ENCODE measurements around the gene PGAM2.

Gene PGAM2

GRCh38 chr7:44082541-44083207 is 17.3 kb upstream of the PGAM2 start:
- DNase-seq = peak; percentile 95

- peak; percentile 66 for DNase-seq
Observed at GRCh38 chr7:44081266-44081748, 15.9 kb upstream of the PGAM2 start.

- DNase-seq = no peak
Observed at GRCh38 chr7:44080686-44081265, 15.4 kb upstream of the PGAM2 start.

DNA sequence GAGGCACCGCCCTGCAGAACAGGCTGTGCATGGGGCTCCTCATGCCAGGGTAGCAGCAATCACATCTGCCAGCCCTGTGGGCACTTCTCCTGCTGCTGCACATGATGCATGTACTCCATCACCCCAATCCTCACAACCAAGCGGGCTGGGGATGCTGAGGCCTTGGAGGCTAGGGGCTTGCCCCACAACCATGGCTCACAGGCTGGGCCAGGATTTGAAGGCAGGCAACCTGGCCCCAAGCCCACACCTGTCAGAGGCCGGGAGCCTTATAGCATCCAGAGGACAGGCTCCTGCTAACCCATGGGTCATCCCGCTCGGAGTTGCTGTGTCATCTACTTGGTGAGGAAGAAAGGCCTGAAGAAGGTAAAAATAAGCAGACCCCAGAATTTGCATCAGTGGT is 14.8 kb upstream of the PGAM2 start:
- no peak for DNase-seq

DNA sequence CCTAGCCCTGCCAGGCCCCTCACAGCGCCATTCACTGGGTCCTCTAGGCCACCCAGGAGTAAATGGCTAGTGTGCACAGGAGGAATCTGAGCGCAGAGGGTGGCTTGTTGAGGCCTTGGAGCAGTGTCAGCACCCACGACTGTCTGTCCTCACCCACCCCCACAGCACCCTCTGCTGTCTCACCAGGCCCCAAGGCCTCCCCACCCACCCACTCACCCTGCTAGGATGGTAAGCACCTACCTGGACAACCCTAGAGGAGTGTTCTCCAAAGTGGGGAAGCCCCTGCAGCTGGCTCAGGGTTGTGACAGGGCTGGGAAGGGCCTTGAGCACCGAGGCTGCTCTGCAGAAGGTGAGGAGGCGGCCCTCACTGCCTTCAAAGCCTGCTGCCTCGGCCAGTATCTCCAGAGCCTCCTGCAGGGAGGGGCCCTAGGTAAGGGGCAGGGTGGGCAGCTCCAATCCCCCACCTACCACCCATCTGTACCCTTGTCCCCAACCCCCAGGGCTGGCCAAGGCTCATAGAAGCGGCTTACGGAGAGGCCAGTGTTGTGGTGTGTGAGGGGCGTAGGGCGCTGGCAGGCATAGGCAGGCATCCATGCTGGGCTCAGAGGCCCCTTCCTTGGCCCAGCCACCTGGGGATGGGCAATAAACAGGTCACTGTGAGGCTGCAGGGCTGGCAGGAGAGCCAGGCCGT is 14.1 kb upstream of the PGAM2 start:
- no peak for DNase-seq

DNA sequence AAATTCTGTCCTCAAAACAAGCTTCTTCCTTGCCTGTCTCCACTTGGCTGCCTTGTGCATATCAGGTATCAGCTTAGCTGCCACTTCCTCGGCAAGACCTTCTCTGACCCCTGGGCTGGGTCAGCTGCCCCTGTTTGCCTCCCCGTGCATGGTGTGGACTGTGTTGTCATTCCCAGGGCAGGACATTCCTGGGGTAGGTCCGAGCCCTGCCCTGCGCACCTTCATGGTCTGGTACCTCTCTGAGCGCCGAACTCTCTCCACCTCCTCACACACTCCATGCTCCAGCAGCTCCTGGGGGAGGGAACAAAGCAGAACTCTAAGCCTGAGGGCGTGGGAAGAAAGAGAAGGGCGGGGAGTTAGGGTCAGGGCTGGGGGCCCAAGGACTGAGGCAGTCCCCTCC is 13.2 kb upstream of the PGAM2 start:
- DNase-seq = no peak

DNA sequence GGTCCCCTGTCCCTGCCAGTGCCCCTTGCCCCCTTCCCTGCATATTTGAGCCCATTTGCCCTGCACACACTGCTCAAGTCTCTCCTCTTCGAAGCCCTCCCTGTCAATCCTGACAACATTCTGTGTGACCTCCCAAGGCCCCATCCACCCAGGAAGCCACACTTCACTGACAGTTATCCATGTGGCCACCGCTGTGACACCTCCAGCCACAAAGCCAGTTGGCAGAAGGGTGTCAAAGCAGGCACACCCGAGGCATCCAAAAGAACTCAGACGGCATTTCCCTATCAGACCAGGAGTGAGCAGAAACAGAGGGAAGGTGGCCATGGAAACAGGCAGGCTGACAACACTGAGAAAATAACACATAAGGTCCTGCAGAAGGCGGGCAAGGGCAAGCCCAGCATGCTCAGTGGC is 12.3 kb upstream of the PGAM2 start:
- DNase-seq = no peak

- no peak for DNase-seq
Observed at GRCh38 chr7:44077061-44077460, 11.7 kb upstream of the PGAM2 start.

GRCh38 chr7:44076101-44076895 is 10.9 kb upstream of the PGAM2 start:
- no peak for DNase-seq

DNA sequence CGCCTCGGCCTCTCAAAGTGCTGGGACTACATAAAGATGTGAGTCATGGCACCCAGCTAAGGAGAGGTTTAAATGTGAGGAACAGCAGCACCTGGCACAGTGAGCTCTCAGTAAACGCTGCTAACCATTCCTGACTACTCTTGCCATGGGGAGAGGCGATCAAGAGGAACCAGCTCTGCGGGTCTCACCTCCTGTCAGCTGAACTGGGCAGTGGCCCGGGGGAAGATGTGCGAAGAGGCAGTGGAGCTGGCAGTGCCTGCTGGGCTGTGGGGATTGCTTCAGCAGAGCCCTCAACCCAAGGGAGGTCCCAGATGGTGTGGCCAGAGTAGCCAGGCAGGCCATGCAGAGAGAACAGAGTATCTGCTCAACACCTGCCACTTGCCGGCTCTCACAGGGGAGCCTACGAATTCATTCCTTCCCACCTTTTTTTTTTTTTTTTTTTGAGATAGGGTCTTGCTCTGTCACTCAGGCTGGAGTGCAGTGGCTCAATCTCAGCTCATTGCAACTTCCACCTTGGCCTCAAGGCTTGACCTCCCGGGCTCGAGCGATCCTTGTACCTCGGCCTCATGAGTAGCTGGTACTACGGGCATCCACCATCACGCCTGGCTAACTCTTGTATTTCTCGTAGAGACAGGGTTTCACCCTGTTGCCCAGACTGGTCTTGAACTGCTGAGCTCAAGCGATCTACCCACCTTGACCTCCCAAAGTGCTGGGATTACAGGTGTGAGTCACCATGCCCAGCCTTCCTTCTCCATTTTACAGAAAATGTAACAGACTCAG is 10.1 kb upstream of the PGAM2 start:
- DNase-seq = no peak

DNA sequence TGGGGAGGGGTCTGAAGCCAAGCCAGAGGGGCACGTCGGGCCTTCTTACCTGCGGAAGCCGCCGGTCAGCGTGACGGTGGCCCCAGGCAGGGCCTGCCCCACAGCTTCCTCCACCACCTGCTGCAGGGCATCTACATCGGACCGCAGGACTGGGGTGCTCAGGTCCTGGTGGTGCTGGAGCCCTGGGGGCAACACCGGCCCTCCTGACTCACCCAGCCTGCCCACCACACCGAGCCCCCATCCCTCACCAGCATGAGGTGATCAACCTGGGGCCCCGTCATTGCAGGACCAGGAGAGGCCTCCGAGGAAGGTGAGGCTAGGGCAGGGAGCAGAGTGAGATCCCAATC is 9.0 kb upstream of the PGAM2 start:
- DNase-seq = no peak

DNA sequence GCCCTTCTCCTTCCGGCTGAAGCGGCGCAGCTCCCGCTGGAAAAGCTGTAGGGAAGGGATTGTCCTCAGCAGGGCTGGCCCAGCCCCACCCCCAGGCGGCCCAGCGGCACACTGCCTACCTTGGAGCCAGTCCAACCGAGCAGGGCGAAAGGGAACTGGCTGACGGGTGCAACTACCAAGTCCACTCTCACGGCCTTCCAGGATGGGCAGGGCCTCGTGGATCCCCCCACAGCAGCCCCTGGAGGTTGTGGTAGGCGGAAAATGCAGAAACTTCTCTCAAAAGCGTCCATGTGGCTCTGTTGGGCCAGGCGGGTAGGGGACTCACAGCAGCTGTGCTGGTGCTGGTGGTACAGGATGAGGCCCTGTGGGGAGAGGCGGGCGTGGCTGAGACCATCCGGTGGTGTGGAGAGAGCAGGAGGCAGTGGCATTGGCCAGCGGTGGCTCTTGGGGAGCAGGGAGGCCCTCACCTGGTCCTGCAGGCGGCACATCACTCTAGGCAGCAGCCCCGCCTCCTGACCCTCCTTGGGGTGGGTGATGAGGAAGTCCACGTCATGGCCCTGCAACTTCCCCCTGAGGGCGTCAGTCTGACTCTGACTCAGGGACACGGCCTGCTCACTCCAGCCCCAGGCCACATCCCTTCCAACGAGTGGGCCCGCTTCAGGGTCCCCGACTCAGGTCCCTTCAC is 8.4 kb upstream of the PGAM2 start:
- peak; percentile 77 for DNase-seq

DNA sequence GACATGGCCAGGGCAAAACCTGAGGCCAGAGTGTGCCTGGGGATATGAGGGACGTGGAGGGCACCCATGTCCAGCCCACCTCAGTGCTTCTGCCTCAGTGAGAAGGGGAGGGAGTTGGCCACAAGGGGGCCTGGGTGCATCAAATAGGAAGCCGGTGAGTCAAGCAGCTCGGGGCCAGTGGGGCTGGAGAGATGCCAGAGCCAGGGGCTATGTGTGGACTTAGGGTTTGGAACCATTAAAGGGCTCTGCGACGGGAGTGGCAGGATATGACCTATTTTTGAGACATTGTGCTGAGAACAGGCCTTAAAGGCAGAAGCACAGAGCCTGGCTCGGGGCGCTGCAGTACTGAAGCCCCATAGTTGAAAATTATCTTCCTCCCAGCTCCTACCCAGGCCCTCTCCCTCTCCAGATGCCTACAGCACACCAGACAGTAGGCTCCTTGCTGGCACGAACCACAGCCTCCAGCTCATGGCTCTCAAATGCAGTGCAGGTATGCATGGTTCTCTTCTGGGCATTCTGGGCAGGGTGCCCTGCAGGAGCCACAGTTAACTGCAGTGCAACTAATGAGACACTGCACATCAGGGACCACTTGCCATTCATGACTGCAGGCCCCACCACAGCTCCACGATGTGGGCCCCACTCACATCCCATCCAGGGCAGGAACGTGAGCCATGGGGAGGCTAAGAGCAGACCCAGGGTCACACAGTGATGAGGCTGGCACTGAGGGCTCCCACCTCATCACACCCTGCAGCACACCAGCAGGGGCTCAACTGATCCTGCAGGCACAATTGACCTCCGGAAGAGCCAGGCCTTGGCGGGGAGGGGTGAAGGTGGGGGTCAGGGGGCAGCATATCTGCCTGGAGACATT is 7.2 kb upstream of the PGAM2 start:
- no peak for DNase-seq

GRCh38 chr7:44071726-44072363 is 6.5 kb upstream of the PGAM2 start:
- no peak for DNase-seq

DNA sequence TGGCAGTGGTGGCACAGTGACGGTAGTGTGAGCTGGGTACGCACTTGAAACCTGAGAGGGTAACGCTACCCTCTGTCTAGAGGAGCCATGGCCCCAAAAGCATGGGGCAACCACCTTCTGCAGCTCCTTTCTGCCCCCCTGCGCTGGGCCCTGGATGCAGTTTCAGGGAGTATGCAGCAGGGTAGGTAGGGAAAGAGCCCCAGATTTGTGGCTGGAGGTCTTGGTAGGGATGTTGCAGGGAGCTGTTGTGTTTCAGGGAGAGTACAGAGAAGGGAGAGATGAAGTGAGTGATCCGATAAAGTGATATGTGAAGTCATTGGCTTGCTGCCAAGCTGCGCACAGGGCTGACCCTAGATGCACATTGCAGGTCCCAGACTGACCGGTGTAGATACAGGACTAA is 2.7 kb upstream of the PGAM2 start:
- DNase-seq = no peak

DNA sequence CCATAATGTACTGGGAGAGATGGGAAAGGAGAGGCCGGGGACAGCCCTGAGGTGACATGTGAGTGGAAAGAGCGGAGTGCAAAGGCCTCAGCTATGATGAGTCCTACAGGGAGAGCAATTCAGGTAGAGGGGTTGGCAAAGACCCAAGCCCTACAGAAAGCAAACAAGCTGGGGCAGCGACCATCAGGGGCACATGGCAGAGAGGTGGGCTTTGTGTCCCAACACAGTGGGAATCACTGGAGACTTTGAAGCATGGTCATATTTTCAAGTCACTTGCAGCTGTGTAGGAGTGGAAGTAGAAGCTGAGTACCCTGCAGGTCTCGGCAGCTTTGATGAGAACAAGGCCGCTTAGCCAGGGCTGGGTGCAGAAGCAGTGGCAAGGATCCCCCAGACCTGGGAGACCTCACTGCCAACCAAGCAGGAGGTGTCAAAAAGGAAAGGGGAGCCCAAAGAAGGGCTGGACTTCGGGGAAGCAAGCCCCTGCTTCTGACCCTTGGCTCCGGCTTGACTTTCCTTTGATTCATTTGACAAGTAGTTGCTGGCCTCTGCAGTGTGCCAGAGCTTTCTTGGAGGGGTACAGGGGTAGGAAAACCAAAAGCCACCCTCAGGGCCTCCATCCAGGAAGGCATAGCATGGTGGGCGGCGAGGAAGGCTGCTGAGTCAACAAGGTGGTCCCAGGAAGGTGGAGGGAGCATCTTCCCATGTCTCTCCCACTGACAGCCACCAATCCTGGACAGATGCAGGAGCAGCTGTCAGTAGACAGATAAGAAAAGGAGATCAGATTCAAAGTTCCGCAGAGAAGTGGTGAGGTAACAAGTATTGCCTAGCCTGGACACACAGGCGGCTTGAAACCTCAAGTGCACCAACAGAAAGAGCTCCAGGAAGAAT is 1.9 kb upstream of the PGAM2 start:
- no peak for DNase-seq

DNA sequence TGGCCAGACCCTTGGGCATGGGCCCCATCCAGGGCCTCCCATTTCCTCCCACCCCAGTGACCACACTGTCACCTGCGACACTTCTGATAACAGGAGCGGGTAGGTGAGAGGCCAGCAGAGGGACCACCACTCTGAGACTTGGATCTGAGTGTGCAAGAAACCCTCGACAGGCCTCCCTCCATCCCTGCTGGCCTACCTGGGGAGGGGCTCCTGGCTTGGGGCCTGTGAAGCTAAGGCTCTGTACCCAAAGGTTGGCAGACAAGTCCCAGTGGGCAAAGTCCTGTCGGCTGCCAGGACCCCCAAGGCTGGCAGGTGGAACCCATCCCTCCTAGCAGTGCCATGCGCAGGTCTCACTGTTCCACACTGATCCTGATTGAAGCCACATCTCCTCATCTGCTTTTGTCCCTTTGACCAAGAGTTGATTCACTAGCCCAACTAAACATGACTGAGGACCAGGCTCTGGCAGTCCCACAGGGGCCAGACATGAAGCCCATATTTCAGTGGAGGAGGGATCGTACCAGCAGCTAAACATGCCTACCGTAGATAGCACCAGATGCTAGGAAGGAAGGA is 1.2 kb upstream of the PGAM2 start:
- no peak for DNase-seq

DNA sequence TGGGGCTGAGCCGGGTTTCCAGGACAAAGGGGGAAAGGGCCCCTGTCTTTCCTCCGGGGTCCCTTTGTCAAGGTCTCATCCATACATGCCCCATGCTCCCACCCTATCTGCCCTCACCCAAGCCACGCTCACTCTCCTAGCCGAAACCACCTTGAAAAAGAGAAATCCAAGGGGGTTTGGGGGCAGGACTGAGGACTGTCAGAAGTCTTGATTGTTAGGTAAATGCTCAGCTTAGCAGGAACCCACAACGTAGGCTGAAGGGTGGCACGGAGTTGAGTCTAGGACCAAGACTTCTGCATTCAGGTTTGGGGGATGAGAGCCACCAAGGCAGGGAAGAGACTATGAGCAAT is 719 bp upstream of the PGAM2 start:
- no peak for DNase-seq

- DNase-seq = no peak
Observed at GRCh38 chr7:44064791-44065430, 456 bp downstream of the PGAM2 start.

Measured in activated CD8-positive, alpha-beta memory T cell treated with anti-CD3 and anti-CD28 coated beads, Interleukin-2, amount 50 U/mL, for 48 hours (primary cell).